ENCODE data around the gene AP1AR.
"Not testable (repeated sequence)": the region's sequence is repeated elsewhere in the genome, so short reads cannot be mapped to it uniquely, and the experiment has no call there.

The AP1AR gene

GRCh38 chr4:112277220-112277619 is 45.6 kb downstream of the AP1AR start:
- intact Hi-C loops (cut with DNase I): no loop called here
- no peak for DNase-seq

GRCh38 chr4:112277705-112278448 is 46.3 kb downstream of the AP1AR start:
- DNase-seq: no peak
- intact Hi-C loops (cut with DNase I): no loop called here

GRCh38 chr4:112279025-112279881 is 47.7 kb downstream of the AP1AR start:
- intact Hi-C loops (cut with DNase I): no loop called here

GRCh38 chr4:112279882-112280315 is 48.3 kb downstream of the AP1AR start:
- DNase-seq: no peak
- intact Hi-C loops (cut with DNase I): no loop called here

More at GRCh38 chr4:112279025-112279881, 47.7 kb downstream of the AP1AR start:
- DNase-seq: no peak

GRCh38 chr4:112280386-112281056 is 48.9 kb downstream of the AP1AR start:
- intact Hi-C loops (cut with DNase I): no loop called here
- no peak for DNase-seq

- intact Hi-C loops (cut with DNase I); DNase-seq: not testable (repeated sequence)
Observed at GRCh38 chr4:112281895-112282398, 50.4 kb downstream of the AP1AR start.

GRCh38 chr4:112282860-112283667 is 51.5 kb downstream of the AP1AR start:
- DNase-seq: no peak
- intact Hi-C loops (cut with DNase I): no loop called here

- no peak for DNase-seq
- intact Hi-C loops (cut with DNase I): no loop called here
Observed at GRCh38 chr4:112284166-112284565, 52.6 kb downstream of the AP1AR start.

GRCh38 chr4:112284662-112285411 is 53.2 kb downstream of the AP1AR start:
- intact Hi-C loops (cut with DNase I): no loop called here
- peak in 1 of 10 donors; percentile 77 for DNase-seq

GRCh38 chr4:112287258-112287989 is 55.8 kb downstream of the AP1AR start:
- intact Hi-C loops (cut with DNase I): no loop called here
- no peak for DNase-seq

GRCh38 chr4:112288455-112288854 is 56.9 kb downstream of the AP1AR start:
- DNase-seq: no peak
- intact Hi-C loops (cut with DNase I): no loop called here

- no peak for DNase-seq
- intact Hi-C loops (cut with DNase I): no loop called here
Observed at GRCh38 chr4:112289407-112290253, 58.0 kb downstream of the AP1AR start.

GRCh38 chr4:112290341-112290740 is 58.8 kb downstream of the AP1AR start:
- DNase-seq: no peak
- intact Hi-C loops (cut with DNase I): no loop called here

- DNase-seq: no peak
- intact Hi-C loops (cut with DNase I): no loop called here
Observed at GRCh38 chr4:112296949-112297880, 65.6 kb downstream of the AP1AR start, which contains the start of gene ALPK1. Gene ALPK1, plus strand, starts transcription at chr4:112297369.

GRCh38 chr4:112299721-112300120 is 68.1 kb downstream of the AP1AR start:
- no peak for DNase-seq
- intact Hi-C loops (cut with DNase I): no loop called here
